Neural cell (in vitro differentiated cells): ENCODE measurements around the gene DLG2. TPM values are rescaled to one million over a fixed set of nuclear protein-coding genes. Genes with fewer than 3 reads are reported as not detected.

Experiments
- H2AFZ ChIP-seq: fragments of 200-600, 300-800 bp; sonication (generic), shearing (Covaris generic); 2 replicates; pipeline ENCODE4 v1.6.0; 2014; ENCODE audit warnings: low read depth, mild to moderate bottlenecking, antibody characterized with exemption, low read length, moderate library complexity
- H3F3A ChIP-seq: fragments of 200-600 bp; shearing (Covaris generic); 2 replicates; pipeline ENCODE4 v1.6.1; 2016; ENCODE audit warnings: mild to moderate bottlenecking, moderate library complexity, mixed read lengths, antibody characterized with exemption, low read length; ENCODE audit not compliant: insufficient read depth, poor library complexity, severe bottlenecking
- H3K27ac ChIP-seq: fragments of 200-600, 300-800 bp; sonication (generic), shearing (Covaris generic); 2 replicates; pipeline ENCODE4 v1.5.1; 2014; ENCODE audit warnings: mild to moderate bottlenecking, low read length, moderate library complexity
- H3K27me3 ChIP-seq: fragments of 300-800, 200-600 bp; sonication (generic), shearing (Covaris generic); 2 replicates; pipeline ENCODE4 v1.6.0; 2014; ENCODE audit warnings: mild to moderate bottlenecking, low read depth, low read length, moderate library complexity; ENCODE audit not compliant: insufficient read depth
- H3K36me3 ChIP-seq: fragments of 300-800, 200-600 bp; sonication (generic), shearing (Covaris generic); 2 replicates; pipeline ENCODE4 v1.5.1; 2014; ENCODE audit warnings: mild to moderate bottlenecking, antibody characterized with exemption, low read length, moderate library complexity; ENCODE audit not compliant: insufficient read depth
- H3K4me2 ChIP-seq: fragments of 300-800, 200-600 bp; sonication (generic), shearing (Covaris generic); 2 replicates; pipeline ENCODE4 v1.6.0; 2014; ENCODE audit warnings: mild to moderate bottlenecking, low read length
- H3K4me3 ChIP-seq: fragments of 300-800, 200-600 bp; sonication (generic), shearing (Covaris generic); 2 replicates; pipeline ENCODE4 v1.5.1; 2014; ENCODE audit warnings: mild to moderate bottlenecking, low read length, moderate library complexity
- H3K79me2 ChIP-seq: fragments of 200-600 bp; shearing (Covaris generic); replicated peaks from 2 replicates; pipeline ENCODE4 v1.6.0; 2014; ENCODE audit warnings: mild to moderate bottlenecking, low read length, moderate library complexity; ENCODE audit not compliant: insufficient read depth
- H3K9ac ChIP-seq: fragments of 300-800, 200-600 bp; sonication (generic), shearing (Covaris generic); 2 replicates; pipeline ENCODE4 v1.6.1; 2016; ENCODE audit warnings: mild to moderate bottlenecking, low read length, mixed read lengths
- H3K9me2 ChIP-seq: fragments of 200-600 bp; shearing (Covaris generic); 2 replicates; pipeline ENCODE4 v1.6.1; 2016; ENCODE audit warnings: mild to moderate bottlenecking, low read length, mixed read lengths; ENCODE audit not compliant: insufficient read depth
- H3K9me3 ChIP-seq: fragments of 200-600, 300-800 bp; sonication (generic), shearing (Covaris generic); 2 replicates; pipeline ENCODE4 v1.6.1; 2016; ENCODE audit warnings: mild to moderate bottlenecking, mixed run types, low read length, moderate library complexity, mixed read lengths
- H4K20me1 ChIP-seq: fragments of 200-600 bp; shearing (Covaris generic); 2 replicates; pipeline ENCODE4 v1.6.1; 2016; ENCODE audit warnings: mild to moderate bottlenecking, mixed run types; ENCODE audit not compliant: insufficient read depth
- EP300 ChIP-seq: fragments of 450-650 bp; conservative IDR thresholded peaks from 2 replicates; pipeline ENCODE4 v1.6.1; 2014; ENCODE audit warnings: antibody characterized with exemption, mild to moderate bottlenecking, moderate library complexity; ENCODE audit not compliant: poor library complexity, severe bottlenecking
- EZH2 ChIP-seq: fragments of 200-600, 300-800 bp; shearing (Covaris generic), sonication (generic); IDR thresholded peaks from 2 replicates; pipeline ENCODE4 v1.6.1; 2014; ENCODE audit warnings: antibody characterized with exemption, low read length, borderline replicate concordance, mild to moderate bottlenecking; ENCODE audit not compliant: insufficient read depth, poor library complexity, severe bottlenecking
- MXI1 ChIP-seq: fragments of 450-650 bp; conservative IDR thresholded peaks from 2 replicates; pipeline ENCODE4 v1.6.1; 2014; ENCODE audit warnings: antibody characterized with exemption, mild to moderate bottlenecking; ENCODE audit not compliant: poor library complexity, severe bottlenecking
- POLR2AphosphoS5 ChIP-seq: IDR thresholded peaks from 2 replicates; pipeline ENCODE4 v1.6.1; 2012
- RAD21 ChIP-seq: fragments of 450-650 bp; conservative IDR thresholded peaks from 2 replicates; pipeline ENCODE4 v1.6.1; 2014; ENCODE audit warnings: antibody characterized with exemption, mild to moderate bottlenecking, moderate library complexity
- SMC3 ChIP-seq: fragments of 450-650 bp; conservative IDR thresholded peaks from 2 replicates; pipeline ENCODE4 v1.6.1; 2014; ENCODE audit warnings: antibody characterized with exemption, mild to moderate bottlenecking, moderate library complexity; ENCODE audit not compliant: poor library complexity
- TAF1 ChIP-seq: IDR thresholded peaks from 2 replicates; pipeline ENCODE4 v1.6.1; 2012; ENCODE audit warnings: low read depth
- polyA plus RNA-seq: library from polyadenylated mRNA; depleted of rRNA; stranded (reverse); fragments of >200 nt; gene quantifications from 2 replicates; pipeline ENCODE4 v1.2.3, GENCODE V29; 2014
- TF ChIP-seq, protein P1 (sequence below): IDR thresholded peaks from 2 replicates; pipeline ENCODE4 v1.6.1; 2012; ENCODE audit warnings: borderline replicate concordance
- TF ChIP-seq, protein P2 (sequence below): fragments of 450-650 bp; IDR thresholded peaks from 2 replicates; pipeline ENCODE4 v1.5.1; 2014; ENCODE audit warnings: antibody characterized with exemption, mild to moderate bottlenecking, moderate library complexity; ENCODE audit not compliant: poor library complexity, severe bottlenecking

DLG2 gene
- polyA plus RNA-seq, 1 donor from 2014 or later: 179 TPM

GRCh38 chr11:84681456-84681855 lies 945.7 kb downstream of the DLG2 start:
- H3K4me2 ChIP-seq: no peak overlapping the region
- H3K9me3 ChIP-seq: no peaks in the 10 kb centered on the region
- H3K27me3 ChIP-seq: no peaks in the 10 kb centered on the region
- H2AFZ ChIP-seq: no peak overlapping the region
- no peaks in the 10 kb centered on the region for H4K20me1 ChIP-seq
- no peak for TF ChIP-seq SMC3
- TF ChIP-seq, protein P1, sequence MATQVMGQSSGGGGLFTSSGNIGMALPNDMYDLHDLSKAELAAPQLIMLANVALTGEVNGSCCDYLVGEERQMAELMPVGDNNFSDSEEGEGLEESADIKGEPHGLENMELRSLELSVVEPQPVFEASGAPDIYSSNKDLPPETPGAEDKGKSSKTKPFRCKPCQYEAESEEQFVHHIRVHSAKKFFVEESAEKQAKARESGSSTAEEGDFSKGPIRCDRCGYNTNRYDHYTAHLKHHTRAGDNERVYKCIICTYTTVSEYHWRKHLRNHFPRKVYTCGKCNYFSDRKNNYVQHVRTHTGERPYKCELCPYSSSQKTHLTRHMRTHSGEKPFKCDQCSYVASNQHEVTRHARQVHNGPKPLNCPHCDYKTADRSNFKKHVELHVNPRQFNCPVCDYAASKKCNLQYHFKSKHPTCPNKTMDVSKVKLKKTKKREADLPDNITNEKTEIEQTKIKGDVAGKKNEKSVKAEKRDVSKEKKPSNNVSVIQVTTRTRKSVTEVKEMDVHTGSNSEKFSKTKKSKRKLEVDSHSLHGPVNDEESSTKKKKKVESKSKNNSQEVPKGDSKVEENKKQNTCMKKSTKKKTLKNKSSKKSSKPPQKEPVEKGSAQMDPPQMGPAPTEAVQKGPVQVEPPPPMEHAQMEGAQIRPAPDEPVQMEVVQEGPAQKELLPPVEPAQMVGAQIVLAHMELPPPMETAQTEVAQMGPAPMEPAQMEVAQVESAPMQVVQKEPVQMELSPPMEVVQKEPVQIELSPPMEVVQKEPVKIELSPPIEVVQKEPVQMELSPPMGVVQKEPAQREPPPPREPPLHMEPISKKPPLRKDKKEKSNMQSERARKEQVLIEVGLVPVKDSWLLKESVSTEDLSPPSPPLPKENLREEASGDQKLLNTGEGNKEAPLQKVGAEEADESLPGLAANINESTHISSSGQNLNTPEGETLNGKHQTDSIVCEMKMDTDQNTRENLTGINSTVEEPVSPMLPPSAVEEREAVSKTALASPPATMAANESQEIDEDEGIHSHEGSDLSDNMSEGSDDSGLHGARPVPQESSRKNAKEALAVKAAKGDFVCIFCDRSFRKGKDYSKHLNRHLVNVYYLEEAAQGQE: no peak
- no peak for TF ChIP-seq TAF1
- TF ChIP-seq POLR2AphosphoS5: no peak
- no peak for TF ChIP-seq RAD21
- H3K4me3 ChIP-seq: no peak overlapping the region
- no peaks in the 10 kb centered on the region for H3K79me2 ChIP-seq
- H3K9ac ChIP-seq: no peak overlapping the region
- no peaks in the 10 kb centered on the region for H3K9me2 ChIP-seq
- no peak overlapping the region for H3K27ac ChIP-seq
- no peaks in the 10 kb centered on the region for H3K36me3 ChIP-seq
- H3F3A ChIP-seq: no peaks in the 10 kb centered on the region

GRCh38 chr11:84675396-84676025 lies 951.6 kb downstream of the DLG2 start:
- H4K20me1 ChIP-seq: no peaks in the 10 kb centered on the region
- TF ChIP-seq TAF1 (no peak), EZH2 (no peak), POLR2AphosphoS5 (no peak), SMC3 (no peak), MXI1 (no peak), RAD21 (no peak), EP300 (no peak)
- TF ChIP-seq, protein P2, sequence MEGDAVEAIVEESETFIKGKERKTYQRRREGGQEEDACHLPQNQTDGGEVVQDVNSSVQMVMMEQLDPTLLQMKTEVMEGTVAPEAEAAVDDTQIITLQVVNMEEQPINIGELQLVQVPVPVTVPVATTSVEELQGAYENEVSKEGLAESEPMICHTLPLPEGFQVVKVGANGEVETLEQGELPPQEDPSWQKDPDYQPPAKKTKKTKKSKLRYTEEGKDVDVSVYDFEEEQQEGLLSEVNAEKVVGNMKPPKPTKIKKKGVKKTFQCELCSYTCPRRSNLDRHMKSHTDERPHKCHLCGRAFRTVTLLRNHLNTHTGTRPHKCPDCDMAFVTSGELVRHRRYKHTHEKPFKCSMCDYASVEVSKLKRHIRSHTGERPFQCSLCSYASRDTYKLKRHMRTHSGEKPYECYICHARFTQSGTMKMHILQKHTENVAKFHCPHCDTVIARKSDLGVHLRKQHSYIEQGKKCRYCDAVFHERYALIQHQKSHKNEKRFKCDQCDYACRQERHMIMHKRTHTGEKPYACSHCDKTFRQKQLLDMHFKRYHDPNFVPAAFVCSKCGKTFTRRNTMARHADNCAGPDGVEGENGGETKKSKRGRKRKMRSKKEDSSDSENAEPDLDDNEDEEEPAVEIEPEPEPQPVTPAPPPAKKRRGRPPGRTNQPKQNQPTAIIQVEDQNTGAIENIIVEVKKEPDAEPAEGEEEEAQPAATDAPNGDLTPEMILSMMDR: no peak
- TF ChIP-seq, protein P1: no peak
- H3K27ac ChIP-seq: no peak overlapping the region

More at GRCh38 chr11:84675396-84676025, 951.6 kb downstream of the DLG2 start:
- Histone ChIP-seq H3K9ac (no peak overlapping the region), H3K9me2 (no peaks in the 10 kb centered on the region), H3K9me3 (no peaks in the 10 kb centered on the region), H2AFZ (no peak overlapping the region), H3K36me3 (no peaks in the 10 kb centered on the region), H3K27me3 (no peaks in the 10 kb centered on the region), H3K4me3 (no peak overlapping the region), H3F3A (no peaks in the 10 kb centered on the region), H3K79me2 (no peaks in the 10 kb centered on the region), H3K4me2 (no peak overlapping the region)
